Measurements from ENCODE around the gene VIP.
"Not testable (repeated sequence)": the region's sequence is repeated elsewhere in the genome, so short reads cannot be mapped to it uniquely, and the experiment has no call there.

The VIP gene

DNA sequence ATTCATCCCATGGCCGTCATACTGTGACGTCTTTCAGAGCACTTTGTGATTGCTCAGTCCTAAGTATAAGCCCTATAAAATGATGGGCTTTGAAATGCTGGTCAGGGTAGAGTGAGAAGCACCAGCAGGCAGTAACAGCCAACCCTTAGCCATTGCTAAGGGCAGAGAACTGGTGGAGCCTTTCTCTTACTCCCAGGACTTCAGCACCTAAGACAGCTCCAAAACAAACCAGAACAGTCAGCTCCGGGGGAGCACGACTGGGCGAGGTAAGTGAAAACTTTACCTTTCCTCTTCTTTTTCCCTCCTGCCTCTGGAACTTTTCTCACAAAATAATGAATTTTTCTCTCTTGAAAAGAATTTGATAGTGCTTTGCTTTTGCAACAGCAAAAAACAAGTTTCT lies at the start of gene VIP:
Gene VIP (plus strand): TSS at position 104 of the 400 bp plus-strand sequence. CDS start 1,381 bp downstream, outside the sequence.
- no peaks in the 10 kb centered on the region for H3K4me1 Mint-ChIP-seq (ENCODE audit: low read depth)
- H3K9me3 Mint-ChIP-seq (ENCODE audit: low read depth): no peaks in the 10 kb centered on the region
- H3K27me3 Mint-ChIP-seq: peaks cover 2% of the 10 kb centered on the region
- H3K4me3 Mint-ChIP-seq: no peak within 1 kb of the TSS
- H3K27ac Mint-ChIP-seq: no peak within 1 kb of the TSS
- H3K36me3 Mint-ChIP-seq: no peaks in the 10 kb centered on the region

DNA sequence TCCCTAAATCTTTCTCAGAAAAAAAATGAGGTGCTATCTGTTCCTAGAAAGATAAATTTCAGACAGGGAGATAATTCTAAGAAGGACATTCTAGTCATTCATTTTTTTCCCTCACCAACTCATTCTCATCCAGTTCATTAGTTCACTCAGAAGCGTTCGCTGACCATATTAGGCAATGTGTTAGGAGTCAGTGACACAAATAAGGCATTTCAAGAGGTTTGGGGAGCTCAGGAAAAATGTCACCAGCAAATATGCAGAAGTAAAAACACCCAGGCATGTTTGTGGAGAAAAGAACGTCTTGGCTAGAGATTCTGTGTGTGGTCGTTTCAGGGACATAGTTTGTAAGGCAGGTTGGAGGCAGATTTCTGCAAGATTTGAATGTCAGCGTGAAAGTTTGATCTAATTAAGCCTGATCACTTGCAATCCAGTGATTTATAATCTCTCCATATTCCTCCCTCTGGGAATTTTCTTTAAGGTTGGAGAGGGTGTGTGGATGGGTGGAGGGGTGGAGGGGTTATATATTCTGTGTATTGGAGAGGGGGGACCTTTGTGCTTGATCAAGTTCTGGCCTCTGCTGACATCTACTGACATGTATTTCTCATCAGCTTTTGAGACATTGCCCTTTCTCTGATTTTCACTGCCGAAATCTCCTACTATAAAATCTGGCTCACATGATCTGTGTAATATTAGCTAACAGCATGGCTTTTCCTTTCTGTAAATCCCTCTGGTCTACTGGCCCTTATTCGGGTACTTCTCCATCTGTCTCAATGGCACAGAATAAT lies 49.3 kb upstream of the VIP start:
- Mint-ChIP-seq H3K4me1 (ENCODE audit: low read depth) (no peaks in the 10 kb centered on the region), H3K27ac (no peak overlapping the region), H3K36me3 (no peaks in the 10 kb centered on the region), H3K4me3 (no peak overlapping the region), H3K27me3 (peaks cover 11% of the 10 kb centered on the region), H3K9me3 (ENCODE audit: low read depth) (no peaks in the 10 kb centered on the region)

- Mint-ChIP-seq H3K4me1 (ENCODE audit: low read depth) (no peaks in the 10 kb centered on the region), H3K4me3 (no peak overlapping the region)
These were observed 48.7 kb upstream of the VIP start for GRCh38 chr6:152701863-152702401.

DNA sequence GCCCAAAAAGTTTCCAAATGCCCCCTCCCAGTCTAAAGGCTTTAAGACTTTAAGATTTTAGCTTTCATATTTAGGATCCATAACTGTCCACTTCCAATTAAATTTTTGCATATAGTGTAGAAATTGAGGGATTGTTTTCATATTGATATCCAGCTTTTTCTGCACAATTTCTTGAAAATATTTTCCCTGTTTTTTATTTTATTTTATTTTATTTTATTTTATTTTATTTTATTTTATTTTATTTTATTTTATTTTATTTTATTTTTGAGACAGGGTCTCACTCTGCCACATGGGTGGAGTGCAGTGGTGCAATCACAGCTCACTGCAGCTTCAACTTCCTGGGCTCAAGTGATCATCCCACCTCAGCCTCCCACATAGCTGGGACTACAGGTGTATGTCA lies 46.8 kb upstream of the VIP start:
- not testable (repeated sequence) for H3K4me3 Mint-ChIP-seq; H3K4me1 Mint-ChIP-seq (ENCODE audit: low read depth); H3K27me3 Mint-ChIP-seq; H3K27ac Mint-ChIP-seq; H3K36me3 Mint-ChIP-seq; H3K9me3 Mint-ChIP-seq (ENCODE audit: low read depth)

More at GRCh38 chr6:152701863-152702401, 48.7 kb upstream of the VIP start:
- Mint-ChIP-seq H3K36me3 (no peaks in the 10 kb centered on the region), H3K27me3 (peaks cover 11% of the 10 kb centered on the region), H3K9me3 (ENCODE audit: low read depth) (no peaks in the 10 kb centered on the region), H3K27ac (no peak overlapping the region)

DNA sequence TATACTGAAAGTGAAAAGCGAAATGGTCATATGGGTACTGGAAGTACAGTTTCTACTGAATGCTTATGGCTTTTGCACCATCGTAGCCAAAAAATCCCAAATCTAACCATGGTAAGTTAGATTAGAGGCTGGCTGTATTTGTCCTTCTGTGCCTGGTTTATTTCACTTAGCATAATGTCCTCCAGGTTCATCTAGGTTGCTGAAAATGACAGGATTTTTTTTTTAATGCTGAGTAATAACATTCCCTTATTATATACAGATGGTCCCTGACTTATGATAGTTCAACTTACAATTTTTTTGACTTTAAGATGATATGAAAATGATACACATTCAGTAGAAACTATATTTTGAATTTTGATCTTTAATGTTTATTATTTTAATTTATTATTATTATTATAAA lies 45.3 kb upstream of the VIP start:
- Mint-ChIP-seq H3K4me3 (no peak overlapping the region), H3K4me1 (ENCODE audit: low read depth) (no peaks in the 10 kb centered on the region), H3K36me3 (no peaks in the 10 kb centered on the region), H3K9me3 (ENCODE audit: low read depth) (no peaks in the 10 kb centered on the region), H3K27me3 (peaks cover 4% of the 10 kb centered on the region), H3K27ac (no peak overlapping the region)

GRCh38 chr6:152716322-152716721 lies 34.3 kb upstream of the VIP start:
- H3K36me3 Mint-ChIP-seq: no peaks in the 10 kb centered on the region
- no peaks in the 10 kb centered on the region for H3K27me3 Mint-ChIP-seq
- no peak overlapping the region for H3K27ac Mint-ChIP-seq
- H3K9me3 Mint-ChIP-seq (ENCODE audit: low read depth): peaks cover 10% of the 10 kb centered on the region
- no peak overlapping the region for H3K4me3 Mint-ChIP-seq
- no peaks in the 10 kb centered on the region for H3K4me1 Mint-ChIP-seq (ENCODE audit: low read depth)

- no peaks in the 10 kb centered on the region for H3K36me3 Mint-ChIP-seq
- H3K27ac Mint-ChIP-seq: no peak overlapping the region
- H3K27me3 Mint-ChIP-seq: peaks cover 1% of the 10 kb centered on the region
- no peak overlapping the region for H3K4me3 Mint-ChIP-seq
- no peaks in the 10 kb centered on the region for H3K4me1 Mint-ChIP-seq (ENCODE audit: low read depth)
- H3K9me3 Mint-ChIP-seq (ENCODE audit: low read depth): no peaks in the 10 kb centered on the region
These were observed 29.6 kb upstream of the VIP start for GRCh38 chr6:152720974-152721373.

GRCh38 chr6:152721956-152722355 lies 28.6 kb upstream of the VIP start:
- H3K36me3 Mint-ChIP-seq: no peaks in the 10 kb centered on the region
- no peak overlapping the region for H3K4me3 Mint-ChIP-seq
- H3K27ac Mint-ChIP-seq: no peak overlapping the region
- H3K9me3 Mint-ChIP-seq (ENCODE audit: low read depth): no peaks in the 10 kb centered on the region
- peaks cover 1% of the 10 kb centered on the region for H3K27me3 Mint-ChIP-seq
- H3K4me1 Mint-ChIP-seq (ENCODE audit: low read depth): no peaks in the 10 kb centered on the region

DNA sequence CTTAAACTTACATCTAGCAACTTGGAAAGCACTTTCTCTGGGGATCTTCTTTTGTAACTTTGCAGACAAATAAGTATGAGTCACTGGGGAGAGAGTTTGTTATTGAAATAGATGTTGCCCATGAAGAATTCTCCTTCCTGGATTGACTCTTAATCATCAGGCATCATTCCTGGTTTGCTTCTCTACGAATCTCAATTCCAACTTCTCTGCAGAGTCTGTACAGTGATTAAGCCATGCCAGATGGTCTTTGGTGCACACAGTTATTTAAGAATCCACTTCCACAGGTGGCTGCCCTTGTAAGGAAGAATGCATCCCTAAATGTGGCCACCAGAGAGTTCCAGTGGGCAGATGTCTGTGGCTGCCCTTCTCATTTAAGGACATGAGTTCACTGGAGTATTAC lies 27.2 kb upstream of the VIP start:
- no peaks in the 10 kb centered on the region for H3K4me1 Mint-ChIP-seq (ENCODE audit: low read depth)

DNA sequence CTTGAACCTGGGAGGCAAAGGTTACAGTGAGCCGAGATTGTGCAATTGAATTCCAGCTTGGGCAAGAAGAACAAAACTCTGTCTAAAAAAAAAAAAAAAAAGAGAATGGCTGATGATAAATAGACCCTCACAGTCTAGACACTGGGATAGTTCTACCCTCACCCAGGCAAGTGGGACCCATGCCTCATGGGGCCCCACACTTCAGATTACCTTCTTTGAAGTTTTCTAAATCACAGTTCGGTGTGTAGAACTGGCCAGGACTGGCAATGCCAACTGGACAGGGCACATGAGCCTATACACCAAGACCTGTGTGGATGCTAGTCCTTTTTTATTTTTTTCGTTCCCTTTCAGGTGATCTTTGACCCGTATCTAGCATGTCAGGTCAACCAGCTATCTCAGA lies 24.3 kb upstream of the VIP start:
- peaks cover 1% of the 10 kb centered on the region for H3K27me3 Mint-ChIP-seq

More for the DNA sequence above, 27.2 kb upstream of the VIP start:
- no peak overlapping the region for H3K4me3 Mint-ChIP-seq
- H3K27ac Mint-ChIP-seq: no peak overlapping the region
- no peaks in the 10 kb centered on the region for H3K36me3 Mint-ChIP-seq
- H3K27me3 Mint-ChIP-seq: peaks cover 1% of the 10 kb centered on the region
- no peaks in the 10 kb centered on the region for H3K9me3 Mint-ChIP-seq (ENCODE audit: low read depth)

GRCh38 chr6:152727507-152727906 lies 23.1 kb upstream of the VIP start:
- Mint-ChIP-seq H3K4me3 (no peak overlapping the region), H3K4me1 (ENCODE audit: low read depth) (no peaks in the 10 kb centered on the region), H3K36me3 (no peaks in the 10 kb centered on the region), H3K9me3 (ENCODE audit: low read depth) (no peaks in the 10 kb centered on the region), H3K27ac (no peak overlapping the region), H3K27me3 (no peaks in the 10 kb centered on the region)

More for the DNA sequence above, 24.3 kb upstream of the VIP start:
- Mint-ChIP-seq H3K4me3 (no peak overlapping the region), H3K36me3 (no peaks in the 10 kb centered on the region), H3K4me1 (ENCODE audit: low read depth) (no peaks in the 10 kb centered on the region), H3K27ac (no peak overlapping the region), H3K9me3 (ENCODE audit: low read depth) (no peaks in the 10 kb centered on the region)

- no peak overlapping the region for H3K4me3 Mint-ChIP-seq
- H3K27ac Mint-ChIP-seq: no peak overlapping the region
- no peaks in the 10 kb centered on the region for H3K27me3 Mint-ChIP-seq
- H3K4me1 Mint-ChIP-seq (ENCODE audit: low read depth): no peaks in the 10 kb centered on the region
- no peaks in the 10 kb centered on the region for H3K36me3 Mint-ChIP-seq
- no peaks in the 10 kb centered on the region for H3K9me3 Mint-ChIP-seq (ENCODE audit: low read depth)
These were observed 16.0 kb upstream of the VIP start for GRCh38 chr6:152734630-152735029.

DNA sequence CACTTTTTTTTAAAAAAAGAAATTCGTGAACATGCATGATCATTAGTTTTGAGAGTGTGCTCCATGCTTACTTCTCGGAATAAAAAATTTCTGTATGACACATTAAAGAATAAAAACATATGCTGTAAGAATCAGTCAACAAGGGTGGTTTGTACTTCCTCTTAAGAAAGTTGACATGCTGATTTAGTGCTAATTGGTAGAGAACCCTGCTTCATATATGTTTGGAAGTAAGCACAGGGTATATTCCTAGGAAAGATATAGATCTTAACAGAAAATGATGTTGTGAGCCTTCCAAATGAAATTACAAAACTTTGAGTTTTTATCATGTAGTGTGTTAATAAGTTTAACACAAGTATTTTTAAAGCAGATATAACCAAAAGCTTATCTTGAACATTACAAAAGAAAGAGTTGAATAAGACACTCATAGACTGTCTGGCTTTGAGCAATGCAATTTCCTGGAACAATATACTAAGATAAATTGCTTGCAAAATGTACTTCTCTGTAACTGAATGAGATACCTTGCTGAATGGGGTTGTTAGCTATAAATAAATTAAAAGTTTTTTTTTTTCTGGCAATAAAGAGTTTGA lies 13.8 kb upstream of the VIP start:
- no peak overlapping the region for H3K27ac Mint-ChIP-seq

GRCh38 chr6:152745509-152746171 lies 5.0 kb upstream of the VIP start:
- Mint-ChIP-seq H3K27ac (no peak overlapping the region), H3K4me1 (ENCODE audit: low read depth) (no peaks in the 10 kb centered on the region), H3K36me3 (no peaks in the 10 kb centered on the region), H3K9me3 (ENCODE audit: low read depth) (no peaks in the 10 kb centered on the region), H3K27me3 (no peaks in the 10 kb centered on the region), H3K4me3 (no peak overlapping the region)

More for the DNA sequence above, 13.8 kb upstream of the VIP start:
- Mint-ChIP-seq H3K4me3 (no peak overlapping the region), H3K4me1 (ENCODE audit: low read depth) (no peaks in the 10 kb centered on the region), H3K27me3 (no peaks in the 10 kb centered on the region), H3K9me3 (ENCODE audit: low read depth) (no peaks in the 10 kb centered on the region), H3K36me3 (no peaks in the 10 kb centered on the region)

GRCh38 chr6:152746172-152746553 lies 4.4 kb upstream of the VIP start:
- Mint-ChIP-seq H3K4me3 (no peak overlapping the region), H3K9me3 (ENCODE audit: low read depth) (no peaks in the 10 kb centered on the region), H3K36me3 (no peaks in the 10 kb centered on the region), H3K27ac (no peak overlapping the region), H3K27me3 (no peaks in the 10 kb centered on the region), H3K4me1 (ENCODE audit: low read depth) (no peaks in the 10 kb centered on the region)
